Measurements from ENCODE around the gene PILRB.

DNA sequence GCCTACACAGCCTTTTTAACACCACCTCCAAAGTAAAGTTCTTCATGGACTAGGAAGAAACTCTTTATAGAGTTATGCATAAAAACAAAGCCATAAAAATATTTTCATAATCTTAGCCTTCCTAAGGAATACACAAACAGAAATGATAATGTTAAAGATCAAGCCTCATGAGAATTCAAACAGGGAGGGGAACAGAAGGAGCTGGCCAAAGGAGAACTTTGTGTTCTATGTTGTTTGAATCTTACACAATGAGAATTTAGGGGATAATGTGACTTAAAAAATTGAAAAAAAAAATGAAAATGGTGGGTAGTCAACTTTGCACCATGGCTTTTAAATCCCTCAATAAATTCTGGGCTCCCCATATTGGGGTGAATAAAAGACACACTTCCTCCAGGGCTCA lies 9.1 kb upstream of the PILRB start:
- TF ChIP-seq POLR2A (IDR thresholded peaks at IDR 0.05) = no peak
- TF ChIP-seq, protein P1, sequence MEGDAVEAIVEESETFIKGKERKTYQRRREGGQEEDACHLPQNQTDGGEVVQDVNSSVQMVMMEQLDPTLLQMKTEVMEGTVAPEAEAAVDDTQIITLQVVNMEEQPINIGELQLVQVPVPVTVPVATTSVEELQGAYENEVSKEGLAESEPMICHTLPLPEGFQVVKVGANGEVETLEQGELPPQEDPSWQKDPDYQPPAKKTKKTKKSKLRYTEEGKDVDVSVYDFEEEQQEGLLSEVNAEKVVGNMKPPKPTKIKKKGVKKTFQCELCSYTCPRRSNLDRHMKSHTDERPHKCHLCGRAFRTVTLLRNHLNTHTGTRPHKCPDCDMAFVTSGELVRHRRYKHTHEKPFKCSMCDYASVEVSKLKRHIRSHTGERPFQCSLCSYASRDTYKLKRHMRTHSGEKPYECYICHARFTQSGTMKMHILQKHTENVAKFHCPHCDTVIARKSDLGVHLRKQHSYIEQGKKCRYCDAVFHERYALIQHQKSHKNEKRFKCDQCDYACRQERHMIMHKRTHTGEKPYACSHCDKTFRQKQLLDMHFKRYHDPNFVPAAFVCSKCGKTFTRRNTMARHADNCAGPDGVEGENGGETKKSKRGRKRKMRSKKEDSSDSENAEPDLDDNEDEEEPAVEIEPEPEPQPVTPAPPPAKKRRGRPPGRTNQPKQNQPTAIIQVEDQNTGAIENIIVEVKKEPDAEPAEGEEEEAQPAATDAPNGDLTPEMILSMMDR (IDR thresholded peaks at IDR 0.05) = no peak

Measured in body of pancreas (tissue), 4 donors.